ENCODE measurements around the gene CDC34. TPM values are rescaled to one million over a fixed set of nuclear protein-coding genes. Genes with fewer than 3 reads are reported as not detected.
A peak's percentile ranks its signal among the peaks of the same experiment; 100 is the strongest.

The CDC34 gene
- total RNA-seq, 2 experiments from 2014 or later = 38.5 to 43.4 TPM

GRCh38 chr19:567296-567900, 35.8 kb downstream of the CDC34 start:
- H3K27ac ChIP-seq (ENCODE audit: low read depth in 1 of 2, low read length in 2 of 2) = no peak overlapping the region
- Mint-ChIP-seq H3K9me3 (no peaks in the 10 kb centered on the region), H3K4me3 (peak overlapping the region; percentile 12), H3K27ac (no peak overlapping the region), H3K27me3 (no peaks in the 10 kb centered on the region), H3K4me1 (ENCODE audit: low read depth) (peaks cover 22% of the 10 kb centered on the region), H3K36me3 (ENCODE audit: low read depth) (peaks cover 12% of the 10 kb centered on the region)
- ATAC-seq (ENCODE audit: poor library complexity) (no peak), DNase-seq (peak in 1 of 14 experiments; percentile 39)
- H3K36me3 ChIP-seq (ENCODE audit: insufficient read depth, low read length) = no peaks in the 10 kb centered on the region
- ChIA-PET POLR2A (no interaction called here), CTCF (interaction anchor here (1.8 kb wide), 1 partner anchor 57 kb away, joined by 9 read pairs; no protein-coding TSS in a partner anchor)
- no peak for TF ChIP-seq CTCF (IDR thresholded peaks at IDR 0.05)
- H3K4me3 ChIP-seq (ENCODE audit: low read length) = no peak overlapping the region
- no peaks in the 10 kb centered on the region for H3K27me3 ChIP-seq (ENCODE audit: control insufficient read depth in 1 of 2, insufficient read depth in 2 of 2, low read length in 2 of 2)
- H3K4me1 ChIP-seq (ENCODE audit: insufficient read depth, low read length) = peaks cover 16% of the 10 kb centered on the region
- intact Hi-C loops (cut with DNase I, micrococcal nuclease) = no loop called here
- H3K9me3 ChIP-seq (ENCODE audit: control insufficient read depth in 1 of 2, insufficient read depth in 1 of 2, low read length in 2 of 2) = no peaks in the 10 kb centered on the region

GRCh38 chr19:570251-570686, 38.7 kb downstream of the CDC34 start:
- no peak for TF ChIP-seq CTCF (IDR thresholded peaks at IDR 0.05)
- peak overlapping the region; percentile 85 for H3K27ac Mint-ChIP-seq
- H3K4me3 ChIP-seq (ENCODE audit: low read length) = no peak overlapping the region

GRCh38 chr19:570937-571565, 39.5 kb downstream of the CDC34 start:
- Mint-ChIP-seq H3K27ac (peak overlapping the region; percentile 95), H3K36me3 (ENCODE audit: low read depth) (peaks cover 14% of the 10 kb centered on the region), H3K27me3 (no peaks in the 10 kb centered on the region), H3K4me1 (ENCODE audit: low read depth) (peaks cover 40% of the 10 kb centered on the region), H3K4me3 (peak overlapping the region; percentile 99), H3K9me3 (no peaks in the 10 kb centered on the region)
- H3K4me3 ChIP-seq (ENCODE audit: low read length) = peak overlapping the region; percentile 94
- CTCF ChIA-PET = interaction anchor here (0.9 to 2.2 kb wide), 3 partner anchors 13 to 60 kb away, joined by 4 to 14 read pairs (median 5); no protein-coding TSS in a partner anchor
- POLR2A ChIA-PET = interaction anchor here (1.2 to 2.2 kb wide), 3 partner anchors 13 to 60 kb away, joined by 6 to 15 read pairs (median 9); partner anchors contain the start of gene CDC34
- H3K36me3 ChIP-seq (ENCODE audit: insufficient read depth, low read length) = no peaks in the 10 kb centered on the region
- DNase-seq (peak; percentile 27 to 86 (median 51)), ATAC-seq (ENCODE audit: poor library complexity) (peak; percentile 40)
- peaks cover 48% of the 10 kb centered on the region for H3K4me1 ChIP-seq (ENCODE audit: insufficient read depth, low read length)
- intact Hi-C loops (cut with DNase I, micrococcal nuclease) = loop anchor here (1.0 to 5.0 kb wide), 6 partner anchors 38 to 836 kb away; partner anchors contain the start of genes DAZAP1 (in 1 of the 2), POLRMT (in 1 of the 2), RNF126 (in 1 of the 2) and TPGS1 (in 1 of the 2)
- no peak for TF ChIP-seq CTCF (IDR thresholded peaks at IDR 0.05)
- no peaks in the 10 kb centered on the region for H3K9me3 ChIP-seq (ENCODE audit: control insufficient read depth in 1 of 2, insufficient read depth in 1 of 2, low read length in 2 of 2)
- H3K27me3 ChIP-seq (ENCODE audit: control insufficient read depth in 1 of 2, insufficient read depth in 2 of 2, low read length in 2 of 2) = no peaks in the 10 kb centered on the region
- H3K27ac ChIP-seq (ENCODE audit: low read depth in 1 of 2, low read length in 2 of 2) = peak overlapping the region; percentile 69 to 87

More at GRCh38 chr19:570251-570686, 38.7 kb downstream of the CDC34 start:
- intact Hi-C loops (cut with DNase I, micrococcal nuclease) = loop anchor here (5.0 kb wide), 5 partner anchors 62 to 837 kb away; partner anchors contain the start of genes DAZAP1 (in 1 of the 2), POLRMT (in 1 of the 2), RNF126 (in 1 of the 2) and TPGS1 (in 1 of the 2)
- no peak for ATAC-seq (ENCODE audit: poor library complexity)
- Histone ChIP-seq H3K4me1 (ENCODE audit: insufficient read depth, low read length) (peaks cover 40% of the 10 kb centered on the region), H3K27ac (ENCODE audit: low read depth in 1 of 2, low read length in 2 of 2) (no peak overlapping the region), H3K36me3 (ENCODE audit: insufficient read depth, low read length) (no peaks in the 10 kb centered on the region), H3K27me3 (ENCODE audit: control insufficient read depth in 1 of 2, insufficient read depth in 2 of 2, low read length in 2 of 2) (no peaks in the 10 kb centered on the region), H3K9me3 (ENCODE audit: control insufficient read depth in 1 of 2, insufficient read depth in 1 of 2, low read length in 2 of 2) (no peaks in the 10 kb centered on the region)
- DNase-seq = peak in 1 of 14 experiments; percentile 56
- Mint-ChIP-seq H3K36me3 (ENCODE audit: low read depth) (peaks cover 14% of the 10 kb centered on the region), H3K4me3 (peak overlapping the region; percentile 56), H3K27me3 (no peaks in the 10 kb centered on the region), H3K9me3 (no peaks in the 10 kb centered on the region), H3K4me1 (ENCODE audit: low read depth) (peaks cover 40% of the 10 kb centered on the region)
- POLR2A ChIA-PET = interaction anchor here (1.1 to 2.2 kb wide), 2 partner anchors 38 to 59 kb away, joined by 3 to 15 read pairs; no protein-coding TSS in a partner anchor
- CTCF ChIA-PET = no interaction called here
